A549 (cell line): ENCODE data around the gene UBE3B. TPM values are rescaled to one million over a fixed set of nuclear protein-coding genes. Genes with fewer than 3 reads are reported as not detected.
A peak's percentile ranks its signal among the peaks of the same experiment; 100 is the strongest.

ENCODE experiments used
- ATAC-seq, 2 experiments: fragments of 200-7000 bp in 1 of 2; fragments of >200 bp in 1 of 2; cut with Nextera tagmentation in 1 of 2; cut with Tn5 transposase in 1 of 2; 3 replicates each; pipeline versions ENCODE4 v1.8.0 to v1.9.1; 2018 to 2020; ENCODE audit warnings: mild to moderate bottlenecking in 1 of 2, moderate library complexity in 1 of 2
- CTCF ChIA-PET: fragments of 300-600 bp; sonication (Branson Sonifier 250); formaldehyde crosslinking; extraction: SDS; loops from one replicate; lab custom pipeline; 2021; ENCODE audit warnings: antibody characterized with exemption, inconsistent platforms; lab: Yijun Ruan, JAX
- POLR2A ChIA-PET: fragments of 350-600 bp; formaldehyde crosslinking; extraction: SDS; loops from one replicate; lab custom pipeline; 2021; ENCODE audit warnings: antibody characterized with exemption, inconsistent platforms; lab: Yijun Ruan, JAX
- DNase-seq, 2 experiments: peaks; one replicate each; pipeline versions ENCODE4 v3.0.0 to v3.0.0-alpha.2; 2011 to 2016; ENCODE audit warnings: low read depth in 1 of 2, low spot score in 1 of 2
- FAIRE-seq: peaks from 2 replicates; lab custom pipeline; 2011; peaks lifted over from hg19 to GRCh38; lab: Jason Lieb, UNC
- H3K27ac ChIP-seq, 2 experiments: fragments of >200 bp; sonication (Bioruptor Twin); formaldehyde crosslinking; 3 replicates each; pipeline ENCODE4 v1.5.1; 2016 to 2017
- H3K4me1 ChIP-seq: fragments of >200 bp; sonication (Bioruptor Twin); formaldehyde crosslinking; 3 replicates; pipeline ENCODE4 v1.6.1; 2016
- H3K4me2 ChIP-seq: fragments of >200 bp; sonication (Bioruptor Twin); formaldehyde crosslinking; 3 replicates; pipeline ENCODE4 v1.6.1; 2016
- H3K4me3 ChIP-seq: fragments of >200 bp; sonication (Bioruptor Twin); formaldehyde crosslinking; 3 replicates; pipeline ENCODE4 v1.5.1; 2016
- H3K9me3 ChIP-seq: fragments of >200 bp; sonication (Bioruptor Twin); formaldehyde crosslinking; 3 replicates; pipeline ENCODE4 v1.6.1; 2016
- CHD4 ChIP-seq: fragments of 200-600 bp; sonication (generic); IDR thresholded peaks from 2 replicates; pipeline ENCODE4 v1.6.1; 2016; ENCODE audit warnings: antibody characterized with exemption, mild to moderate bottlenecking, borderline replicate concordance
- EHF ChIP-seq: fragments of 250-450 bp; sonication (Bioruptor Pico); IDR thresholded peaks from 2 replicates; pipeline ENCODE4 v1.5.0; 2020; ENCODE audit warnings: mild to moderate bottlenecking
- EP300 ChIP-seq, 2 experiments: fragments of >200 bp; sonication (Bioruptor Twin); formaldehyde crosslinking; IDR thresholded peaks; 2 replicates in 1 of 2; 3 replicates in 1 of 2; pipeline ENCODE4 v1.6.1; 2016 to 2017
- HDAC2 ChIP-seq: fragments of 200-600 bp; sonication (generic); IDR thresholded peaks from 2 replicates; pipeline ENCODE4 v1.6.1; 2016
- HEYL ChIP-seq: fragments of 250-450 bp; sonication (Bioruptor Pico); IDR thresholded peaks from 2 replicates; pipeline ENCODE4 v1.8.0; 2021; ENCODE audit warnings: mild to moderate bottlenecking, moderate library complexity
- HMGXB4 ChIP-seq: fragments of 250-450 bp; sonication (Bioruptor Pico); IDR thresholded peaks from 2 replicates; pipeline ENCODE4 v1.5.0; 2021; ENCODE audit warnings: mild to moderate bottlenecking, moderate library complexity, borderline replicate concordance
- JUN ChIP-seq, 2 experiments: fragments of >200 bp; sonication (Bioruptor Twin); formaldehyde crosslinking; IDR thresholded peaks; 2 replicates in 1 of 2; 3 replicates in 1 of 2; pipeline ENCODE4 v1.6.1; 2016 to 2017
- JUNB ChIP-seq: fragments of >200 bp; sonication (Bioruptor Twin); formaldehyde crosslinking; IDR thresholded peaks from 2 replicates; pipeline ENCODE4 v1.6.1; 2016
- KDM5A ChIP-seq: fragments of 200-600 bp; sonication (generic); IDR thresholded peaks from 2 replicates; pipeline ENCODE4 v1.6.1; 2016; ENCODE audit warnings: antibody characterized with exemption, mild to moderate bottlenecking
- MAFK ChIP-seq: fragments of 450-650 bp; IDR thresholded peaks from 2 replicates; pipeline ENCODE4 v1.6.1; 2014; ENCODE audit not compliant: partially characterized antibody
- MYC ChIP-seq: IDR thresholded peaks from 2 replicates; pipeline ENCODE4 v1.6.1; 2012; ENCODE audit warnings: mild to moderate bottlenecking, inconsistent platforms, low read length, improper control_type of control experiment, borderline replicate concordance
- NPAS2 ChIP-seq: fragments of 250-450 bp; sonication (Bioruptor Pico); IDR thresholded peaks from 2 replicates; pipeline ENCODE4 v1.8.0; 2022; ENCODE audit warnings: mild to moderate bottlenecking, moderate library complexity, borderline replicate concordance
- NR3C1 ChIP-seq: fragments of >200 bp; sonication (Bioruptor Twin); formaldehyde crosslinking; IDR thresholded peaks from 3 replicates; pipeline ENCODE4 v1.6.1; 2017
- POLR2AphosphoS2 ChIP-seq: conservative IDR thresholded peaks from 2 replicates; pipeline ENCODE4 v1.6.1; 2012; ENCODE audit warnings: low read length, improper control_type of control experiment, inconsistent platforms
- RCOR1 ChIP-seq: fragments of 150-350 bp; IDR thresholded peaks from 2 replicates; pipeline ENCODE4 v1.6.1; 2014; ENCODE audit warnings: antibody characterized with exemption, low read length, low read depth
- RNF2 ChIP-seq: fragments of 200-600 bp; sonication (generic); IDR thresholded peaks from 2 replicates; pipeline ENCODE4 v1.6.1; 2016; ENCODE audit warnings: low read depth, mild to moderate bottlenecking, antibody characterized with exemption, moderate library complexity, borderline replicate concordance
- SMC3 ChIP-seq: fragments of >200 bp; sonication (Bioruptor Twin); formaldehyde crosslinking; IDR thresholded peaks from 3 replicates; pipeline ENCODE4 v1.6.1; 2018; ENCODE audit warnings: inconsistent platforms
- USF2 ChIP-seq: fragments of 450-650 bp; IDR thresholded peaks from 2 replicates; pipeline ENCODE4 v1.6.1; 2014; ENCODE audit warnings: antibody characterized with exemption
- WGBS: methylation state at CpG from one replicate; pipeline ENCODE4 v1.1.6; 2017; ENCODE audit errors: missing lambda C conversion rate; 5-methylcytosine and 5-hydroxymethylcytosine counted together
- polyA plus RNA-seq, 4 experiments: library from polyadenylated mRNA; depleted of rRNA in 3 of 4; stranded (reverse); fragments of >200 nt; fragmentation: RNase III in 1 of 4; extraction: RNeasy Plus Mini Kit Qiagen cat#74134 plus additional on column Dnase treatment in 1 of 4; gene quantifications; 2 replicates in 3 of 4; 3 replicates in 1 of 4; pipeline ENCODE4 v1.2.3, GENCODE V29; 2011 to 2017

UBE3B gene
- polyA plus RNA-seq, 2 of the 4 experiments (the other 2 are of a cell fraction): 14.0 to 38.0 TPM

- CTCF ChIA-PET: interaction anchor here (0.6 to 1.3 kb wide), 4 partner anchors 38 to 479 kb away, joined by 3 read pairs; no protein-coding TSS in a partner anchor
- WGBS: 86% methylated on average over 2 of the region's 2 CpGs
- TF ChIP-seq HEYL (CRISPR knock-in tag) (no peak), NPAS2 (CRISPR knock-in tag) (no peak), MYC (no peak), KDM5A (no peak)
- Histone ChIP-seq H3K27ac (no peak overlapping the region), H3K9me3 (no peaks in the 10 kb centered on the region), H3K4me2 (no peak overlapping the region), H3K4me3 (no peak overlapping the region), H3K4me1 (peaks cover 8% of the 10 kb centered on the region; the same call in 2 of the 3 replicates)
- DNase-seq: no peak
- POLR2A ChIA-PET: no interaction called here
- ATAC-seq: no peak
- no peak for FAIRE-seq
Observed at GRCh38 chr12:109482491-109482890, 5.1 kb downstream of the UBE3B start.

GRCh38 chr12:109482894-109483293, 5.5 kb downstream of the UBE3B start:
- Histone ChIP-seq H3K4me3 (no peak overlapping the region), H3K4me1 (peaks cover 8% of the 10 kb centered on the region; the same call in 2 of the 3 replicates), H3K27ac (no peak overlapping the region), H3K4me2 (no peak overlapping the region), H3K9me3 (no peaks in the 10 kb centered on the region)
- TF ChIP-seq HDAC2 (no peak), MAFK (peak; percentile 40), RNF2 (no peak), USF2 (no peak), SMC3 (no peak), CHD4 (no peak), EHF (CRISPR knock-in tag) (no peak), POLR2AphosphoS2 (no peak)
- DNase-seq: no peak
- ChIA-PET POLR2A (no interaction called here), CTCF (interaction anchor here (0.6 to 1.3 kb wide), 5 partner anchors 38 to 479 kb away, joined by 3 to 5 read pairs (median 3); no protein-coding TSS in a partner anchor)
- WGBS: 44% methylated on average over 2 of the region's 2 CpGs
- no peak for ATAC-seq
- no peak for FAIRE-seq

GRCh38 chr12:109483346-109483745, 5.9 kb downstream of the UBE3B start:
- FAIRE-seq (no peak), ATAC-seq (no peak), DNase-seq (no peak)
- ChIA-PET POLR2A (no interaction called here), CTCF (interaction anchor here (0.8 to 3.4 kb wide), 4 partner anchors 37 to 478 kb away, joined by 3 to 11 read pairs (median 4); no protein-coding TSS in a partner anchor)
- H3K4me2 ChIP-seq: no peak overlapping the region
- H3K9me3 ChIP-seq: no peaks in the 10 kb centered on the region
- no peak overlapping the region for H3K4me3 ChIP-seq
- 95% methylated on average over 11 of the region's 11 CpGs for WGBS
- H3K4me1 ChIP-seq: peaks cover 6% of the 10 kb centered on the region; the same call in 2 of the 3 replicates
- TF ChIP-seq HMGXB4 (CRISPR knock-in tag): no peak
- no peak overlapping the region for H3K27ac ChIP-seq

- no peak overlapping the region for H3K4me3 ChIP-seq
- POLR2A ChIA-PET: no interaction called here
- TF ChIP-seq MAFK: peak; percentile 36
- no peak for TF ChIP-seq JUN (IDR thresholded peaks at IDR 0.05)
- TF ChIP-seq RCOR1: no peak
- TF ChIP-seq EP300 (IDR thresholded peaks at IDR 0.05): no peak
- no peak for TF ChIP-seq JUNB
- TF ChIP-seq NR3C1: no peak
- ATAC-seq (no peak), DNase-seq (no peak), FAIRE-seq (no peak)
- WGBS: 88% methylated on average over 4 of the region's 4 CpGs
- H3K4me1 ChIP-seq: no peaks in the 10 kb centered on the region
- H3K27ac ChIP-seq: no peak overlapping the region
- H3K9me3 ChIP-seq: no peaks in the 10 kb centered on the region
- no peak overlapping the region for H3K4me2 ChIP-seq
- CTCF ChIA-PET: interaction anchor here (0.6 to 3.4 kb wide), 6 partner anchors 17 to 368 kb away, joined by 3 to 11 read pairs (median 4); no protein-coding TSS in a partner anchor
Observed at GRCh38 chr12:109485201-109485600, 7.8 kb downstream of the UBE3B start.
